Right lobe of liver (tissue), 6 donors: ENCODE measurements around the gene MED27. TPM values are rescaled to one million over a fixed set of nuclear protein-coding genes. Genes with fewer than 3 reads are reported as not detected.

Experiments
- ATAC-seq, 4 donors: fragments of 200-7000 bp; cut with Tn5 transposase; one replicate each; pipeline ENCODE4 v1.9.1; 2020; ENCODE audit warnings: mild to moderate bottlenecking in 4 of 4, moderate library complexity in 4 of 4
- DNase-seq, 3 donors: peaks; one replicate each; pipeline ENCODE4 v3.0.0-alpha.2; 2020
- H3K27ac ChIP-seq, 3 donors: fragments of 200-600 bp; one replicate each; pipeline ENCODE4 v1.8.0; 2022
- H3K27me3 ChIP-seq, 2 donors: fragments of 200-600 bp; one replicate each; pipeline ENCODE4 v1.8.0; 2022
- H3K36me3 ChIP-seq, 4 donors: fragments of 200-600 bp; sonication (generic) in 1 of 4; one replicate each; pipeline versions ENCODE4 v1.5.1 to v1.8.0; 2017 to 2022; ENCODE audit warnings: control low read depth in 1 of 4
- H3K4me1 ChIP-seq, 4 donors: fragments of 200-600 bp; sonication (generic) in 1 of 4; one replicate each; pipeline versions ENCODE4 v1.5.1 to v1.8.0; 2017 to 2022; ENCODE audit warnings: control low read depth in 1 of 4
- H3K4me3 ChIP-seq, 3 donors: fragments of 200-600 bp; one replicate each; pipeline ENCODE4 v1.8.0; 2022
- H3K9me3 ChIP-seq, 4 donors: fragments of 200-600 bp; sonication (generic) in 1 of 4; one replicate each; pipeline versions ENCODE4 v1.5.1 to v1.8.0; 2017 to 2022; ENCODE audit warnings: control low read depth in 1 of 4
- CTCF ChIP-seq, 4 donors: fragments of 200-600 bp in 3 of 4; fragments of 450-650 bp in 1 of 4; IDR thresholded peaks; one replicate each; pipeline versions ENCODE4 v1.5.1 to v1.8.0; 2016 to 2022; ENCODE audit warnings: antibody characterized with exemption in 4 of 4, mild to moderate bottlenecking in 2 of 4
- POLR2A ChIP-seq: fragments of 450-650 bp; IDR thresholded peaks from one replicate; pipeline ENCODE4 v1.6.1; 2017; ENCODE audit warnings: antibody characterized with exemption, mild to moderate bottlenecking
- WGBS: methylation state at CpG from one replicate; pipeline ENCODE4 v1.1.6; 2018; ENCODE audit warnings: low coverage, low lambda C conversion rate; ENCODE audit not compliant: insufficient coverage; ENCODE audit errors: missing lambda C conversion rate; 5-methylcytosine and 5-hydroxymethylcytosine counted together
- intact Hi-C, 2 donors: fragments of 100-400 bp; cut with DNase I; formaldehyde crosslinking; loops; one replicate each; pipeline versions ENCODE4 v1.11.2 to v1.14.1; 2022
- total RNA-seq, 6 experiments: library from RNA; depleted of rRNA in 2 of 6; stranded (reverse); fragments of >200 nt in 2 of 6; fragmentation: NEBNext Ultra II Directional in 3 of 6; extraction: Animal tissue kit (Norgen Biotek cat#: 25700) in 3 of 6; gene quantifications; one replicate each; pipeline versions ENCODE4 v1.1.0 to v1.2.4, GENCODE V29; 2016 to 2023
- donor health status: DM: no; HTN: yes; CAD: no.
- donor health status: DM: no; HTN: no; CAD: no.
- donor health status: DM: no; HTN: no; CAD: no.
- donor health status: DM: no; HTN: yes; CAD: no.
- donor health status: DM: no; HTN: yes; CAD: no.

The MED27 gene
- total RNA-seq, 6 experiments from 2014 or later = 4.6 to 7.3 (median 6.1) TPM

- H3K4me3 ChIP-seq = no peak overlapping the region
- H3K36me3 ChIP-seq = no peaks in the 10 kb centered on the region
- DNase-seq = no peak
- H3K9me3 ChIP-seq = no peaks in the 10 kb centered on the region
- no peak overlapping the region for H3K27ac ChIP-seq
- no peaks in the 10 kb centered on the region for H3K27me3 ChIP-seq
- no peaks in the 10 kb centered on the region for H3K4me1 ChIP-seq
- no peak for ATAC-seq
- 35% methylated on average over 12 of the region's 15 CpGs for WGBS
- intact Hi-C loops = no loop called here
- TF ChIP-seq CTCF (IDR thresholded peaks at IDR 0.05) = no peak
- TF ChIP-seq POLR2A = no peak
Measured at GRCh38 chr9:131834721-131835120, 244.9 kb downstream of the MED27 start.

GRCh38 chr9:131833906-131834305 is 245.8 kb downstream of the MED27 start:
- intact Hi-C loops = no loop called here
- DNase-seq (no peak), ATAC-seq (no peak)
- Histone ChIP-seq H3K27me3 (no peaks in the 10 kb centered on the region), H3K36me3 (no peaks in the 10 kb centered on the region), H3K9me3 (no peaks in the 10 kb centered on the region), H3K27ac (no peak overlapping the region), H3K4me1 (no peaks in the 10 kb centered on the region), H3K4me3 (no peak overlapping the region)
- WGBS = no CpG with 5 or more reads among the region's 2 CpGs
- TF ChIP-seq CTCF (IDR thresholded peaks at IDR 0.05) (no peak), POLR2A (no peak)

GRCh38 chr9:131833083-131833482 is 246.6 kb downstream of the MED27 start:
- intact Hi-C loops = no loop called here
- Histone ChIP-seq H3K4me3 (no peak overlapping the region), H3K4me1 (no peaks in the 10 kb centered on the region), H3K36me3 (no peaks in the 10 kb centered on the region), H3K9me3 (no peaks in the 10 kb centered on the region), H3K27ac (no peak overlapping the region), H3K27me3 (no peaks in the 10 kb centered on the region)
- no peak for TF ChIP-seq CTCF (IDR thresholded peaks at IDR 0.05)
- no peak for TF ChIP-seq POLR2A
- DNase-seq (no peak), ATAC-seq (no peak)
- WGBS = 67% methylated on average over 4 of the region's 4 CpGs

- no peaks in the 10 kb centered on the region for H3K27me3 ChIP-seq
- H3K9me3 ChIP-seq = no peaks in the 10 kb centered on the region
- no peak for ATAC-seq
- intact Hi-C loops = no loop called here
- DNase-seq = no peak
- H3K36me3 ChIP-seq = no peaks in the 10 kb centered on the region
- no peak overlapping the region for H3K27ac ChIP-seq
- H3K4me1 ChIP-seq = no peaks in the 10 kb centered on the region
- TF ChIP-seq CTCF (IDR thresholded peaks at IDR 0.05) (no peak), POLR2A (no peak)
- WGBS = 80% methylated on average over 9 of the region's 24 CpGs
- H3K4me3 ChIP-seq = no peak overlapping the region
Measured at GRCh38 chr9:131831380-131832165, 248.1 kb downstream of the MED27 start.
